Neuronal stem cell (in vitro differentiated cells): Measurements from ENCODE around the gene MAP3K20.

Experiments
- DNase-seq: peaks from one replicate; pipeline ENCODE4 v3.0.0-alpha.2; 2013; ENCODE audit warnings: low spot score
- H2AFZ ChIP-seq: one replicate; pipeline ENCODE4 v1.6.1; 2013; ENCODE audit warnings: mild to moderate bottlenecking, low read length, inconsistent platforms
- H2AK5ac ChIP-seq: 2 replicates; pipeline ENCODE4 v1.6.1; 2013; ENCODE audit warnings: low read depth, mild to moderate bottlenecking, inconsistent platforms, low read length, moderate library complexity, mixed read lengths
- H2BK120ac ChIP-seq: 2 replicates; pipeline ENCODE4 v1.6.1; 2013; ENCODE audit warnings: low read depth, mild to moderate bottlenecking, inconsistent platforms, low read length, moderate library complexity, mixed read lengths
- H2BK12ac ChIP-seq: one replicate; pipeline ENCODE4 v1.6.1; 2013; ENCODE audit warnings: low read length, inconsistent platforms
- H2BK15ac ChIP-seq: 2 replicates; pipeline ENCODE4 v1.6.1; 2013; ENCODE audit warnings: mild to moderate bottlenecking, low read length, inconsistent platforms, mixed read lengths
- H2BK5ac ChIP-seq: one replicate; pipeline ENCODE4 v1.6.1; 2013; ENCODE audit warnings: inconsistent platforms, mild to moderate bottlenecking, low read length, moderate library complexity
- H3K14ac ChIP-seq: one replicate; pipeline ENCODE4 v1.6.1; 2013; ENCODE audit warnings: low read length, inconsistent platforms
- H3K18ac ChIP-seq: 2 replicates; pipeline ENCODE4 v1.6.1; 2013; ENCODE audit warnings: low read length, inconsistent platforms
- H3K23ac ChIP-seq: 2 replicates; pipeline ENCODE4 v1.6.1; 2013; ENCODE audit warnings: low read depth, mild to moderate bottlenecking, mixed read lengths, low read length, inconsistent platforms; ENCODE audit not compliant: poor library complexity
- H3K27ac ChIP-seq: replicated peaks from 3 replicates; pipeline ENCODE4 v1.5.1; 2013; ENCODE audit warnings: low read length, inconsistent platforms
- H3K27me3 ChIP-seq, 3 experiments: 2 replicates each; pipeline ENCODE4 v1.6.1; 2013; ENCODE audit warnings: low read length in 3 of 3, mild to moderate bottlenecking in 2 of 3, inconsistent platforms in 1 of 3, low read depth in 1 of 3, mixed read lengths in 1 of 3, moderate library complexity in 1 of 3; ENCODE audit not compliant: control insufficient read depth in 3 of 3, insufficient read depth in 3 of 3
- H3K36me3 ChIP-seq, 2 donors: replicated peaks in 1 of 2; 2 replicates each; pipeline ENCODE4 v1.6.1; 2013; ENCODE audit warnings: low read length in 2 of 2; ENCODE audit not compliant: control insufficient read depth in 2 of 2, insufficient read depth in 2 of 2
- H3K4ac ChIP-seq: 2 replicates; pipeline ENCODE4 v1.6.1; 2013; ENCODE audit warnings: inconsistent platforms, mild to moderate bottlenecking, low read length, moderate library complexity
- H3K4me1 ChIP-seq, 2 donors: 1 replicate in 1 of 2; 2 replicates in 1 of 2; pipeline ENCODE4 v1.6.1; 2013; ENCODE audit warnings: low read length in 2 of 2, low read depth in 1 of 2; ENCODE audit not compliant: control insufficient read depth in 2 of 2, insufficient read depth in 1 of 2
- H3K4me2 ChIP-seq: one replicate; pipeline ENCODE4 v1.6.1; 2013; ENCODE audit warnings: mild to moderate bottlenecking, low read length, inconsistent platforms; ENCODE audit not compliant: insufficient read depth, poor library complexity, severe bottlenecking
- H3K4me3 ChIP-seq, 2 donors: 2 replicates each; pipeline ENCODE4 v1.5.1; 2013; ENCODE audit warnings: low read length in 2 of 2, mild to moderate bottlenecking in 2 of 2, inconsistent platforms in 1 of 2, moderate library complexity in 1 of 2
- H3K79me1 ChIP-seq: one replicate; pipeline ENCODE4 v1.6.1; 2013; ENCODE audit warnings: low read depth, mild to moderate bottlenecking, inconsistent platforms, low read length, moderate library complexity
- H3K9ac ChIP-seq: one replicate; pipeline ENCODE4 v1.6.1; 2013; ENCODE audit warnings: mild to moderate bottlenecking, low read depth, low read length, inconsistent platforms; ENCODE audit not compliant: poor library complexity
- H3K9me3 ChIP-seq, 2 donors: replicated peaks in 1 of 2; 2 replicates each; pipeline versions ENCODE3 to v1.6.1; 2013; ENCODE audit warnings: low read length in 2 of 2, mild to moderate bottlenecking in 2 of 2, inconsistent platforms in 1 of 2, low read depth in 1 of 2, mixed read lengths in 1 of 2, moderate library complexity in 1 of 2; ENCODE audit not compliant: control insufficient read depth in 2 of 2, insufficient read depth in 1 of 2
- H4K8ac ChIP-seq: one replicate; pipeline ENCODE4 v1.6.1; 2013; ENCODE audit warnings: low read depth, mild to moderate bottlenecking, inconsistent platforms, low read length, moderate library complexity
- H4K91ac ChIP-seq: one replicate; pipeline ENCODE4 v1.6.1; 2013; ENCODE audit warnings: low read length, low read depth, mild to moderate bottlenecking, inconsistent platforms; ENCODE audit not compliant: poor library complexity
- WGBS, 2 donors: extraction: QIAGEN DNeasy Blood & Tissue Kit; methylation state at CpG; one replicate each; pipeline ENCODE4 v1.1.7; 2013; ENCODE audit warnings: missing lambda C conversion rate in 2 of 2, mixed read lengths in 1 of 2; ENCODE audit not compliant: insufficient read length in 2 of 2, insufficient replicate concordance in 1 of 2; ENCODE audit errors: extremely low coverage in 2 of 2; 5-methylcytosine and 5-hydroxymethylcytosine counted together

MAP3K20 gene

DNA sequence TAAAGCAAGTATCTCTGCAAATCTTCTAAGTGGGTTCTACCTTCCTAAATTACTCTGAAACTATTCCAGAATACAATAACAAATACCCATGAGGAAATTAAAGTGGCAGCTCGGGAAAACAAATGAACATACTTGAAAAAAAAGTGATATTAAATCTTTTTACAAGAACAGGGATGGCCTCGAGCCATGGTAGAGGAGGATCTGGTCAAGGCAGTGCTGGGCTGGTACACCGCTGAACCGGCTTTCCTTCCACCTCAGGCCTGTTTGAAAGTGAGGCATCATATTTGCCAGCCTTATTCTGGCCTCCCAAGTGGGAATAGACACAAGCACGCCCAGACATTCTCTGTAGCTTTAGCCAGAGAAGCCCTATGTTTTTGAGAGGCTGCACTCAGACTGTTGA lies 154.5 kb downstream of the MAP3K20 start:
- no peak overlapping the region for H3K14ac ChIP-seq
- peaks cover 3 to 18% of the 10 kb centered on the region in 2 donors for H3K36me3 ChIP-seq
- no peak overlapping the region for H4K8ac ChIP-seq
- no peak overlapping the region for H2BK120ac ChIP-seq
- no peak overlapping the region for H2BK5ac ChIP-seq
- no peak overlapping the region for H2AFZ ChIP-seq
- H4K91ac ChIP-seq: no peak overlapping the region
- H3K4me2 ChIP-seq: no peak overlapping the region
- H3K18ac ChIP-seq: no peak overlapping the region
- H3K4ac ChIP-seq: no peak overlapping the region
- DNase-seq: no peak
- H3K27ac ChIP-seq: no peak overlapping the region
- no peak overlapping the region for H3K23ac ChIP-seq
- no peaks in the 10 kb centered on the region for H3K79me1 ChIP-seq
- no peak overlapping the region for H2BK15ac ChIP-seq
- no peak overlapping the region for H2AK5ac ChIP-seq
- no peaks in the 10 kb centered on the region for H3K27me3 ChIP-seq
- peaks cover 0 to 12% of the 10 kb centered on the region in 2 donors for H3K4me1 ChIP-seq
- H3K9ac ChIP-seq: no peak overlapping the region
- H3K4me3 ChIP-seq: no peak overlapping the region
- no peak overlapping the region for H2BK12ac ChIP-seq
- peaks cover 0 to 2% of the 10 kb centered on the region in 2 donors for H3K9me3 ChIP-seq
- WGBS, 2 donors: no CpG with 5 or more reads among the region's 5 CpGs

DNA sequence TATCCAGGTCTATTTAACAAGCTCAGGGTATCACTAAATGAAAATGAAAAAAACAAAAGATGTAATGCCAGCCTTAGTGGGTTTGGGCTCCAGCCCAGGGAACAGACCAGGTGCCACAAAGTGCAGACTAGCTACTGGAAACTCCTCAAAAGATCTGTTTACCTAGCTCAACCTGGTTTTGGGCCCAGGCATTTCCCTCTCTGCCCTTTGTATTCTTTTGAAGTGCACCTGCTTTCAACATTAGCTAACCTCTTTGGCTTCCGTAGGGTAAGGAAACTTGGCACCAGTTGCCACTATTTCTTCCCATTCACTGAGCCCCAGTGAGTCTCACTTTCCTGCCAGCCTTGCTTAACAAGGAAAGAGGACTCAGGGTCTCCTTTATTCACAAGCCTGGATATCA lies 155.4 kb downstream of the MAP3K20 start:
- no peak overlapping the region for H2AFZ ChIP-seq
- H2BK5ac ChIP-seq: no peak overlapping the region
- no peaks in the 10 kb centered on the region for H3K27me3 ChIP-seq
- no peak overlapping the region for H3K23ac ChIP-seq
- H2BK15ac ChIP-seq: no peak overlapping the region
- H3K79me1 ChIP-seq: no peaks in the 10 kb centered on the region
- no peak overlapping the region for H2BK12ac ChIP-seq
- no peak overlapping the region for H3K14ac ChIP-seq
- no peak overlapping the region for H4K8ac ChIP-seq
- no peak overlapping the region for H3K4me3 ChIP-seq
- H3K9ac ChIP-seq: no peak overlapping the region
- H3K18ac ChIP-seq: no peak overlapping the region
- DNase-seq: no peak
- peaks cover 3 to 18% of the 10 kb centered on the region in 2 donors for H3K36me3 ChIP-seq
- no peak overlapping the region for H3K4me2 ChIP-seq
- no CpG with 5 or more reads among the region's 1 CpG for WGBS, 2 donors
- H3K27ac ChIP-seq: no peak overlapping the region
- H4K91ac ChIP-seq: no peak overlapping the region
- peaks cover 2 to 16% of the 10 kb centered on the region in 2 donors for H3K4me1 ChIP-seq
- peaks cover 0 to 2% of the 10 kb centered on the region in 2 donors for H3K9me3 ChIP-seq
- no peak overlapping the region for H2BK120ac ChIP-seq
- no peak overlapping the region for H2AK5ac ChIP-seq
- H3K4ac ChIP-seq: no peak overlapping the region

DNA sequence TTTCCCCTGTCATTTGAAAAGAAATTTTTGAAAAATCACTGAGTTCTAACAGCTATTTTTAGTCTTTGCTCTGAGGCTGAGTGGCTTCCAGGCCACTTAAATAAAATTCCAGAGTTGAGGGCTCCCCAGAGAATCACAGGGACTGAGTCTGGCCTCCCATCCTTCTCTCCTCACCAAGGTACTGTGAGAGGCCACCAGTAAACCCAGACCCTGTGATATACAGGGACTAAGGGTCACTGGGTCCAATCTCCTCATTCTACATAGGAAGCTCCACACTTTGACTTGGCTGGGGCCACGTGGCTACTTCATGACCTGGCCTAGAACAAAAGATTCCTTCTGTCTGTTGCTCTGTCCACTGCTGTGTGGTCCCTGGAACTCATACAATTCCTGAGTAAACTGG lies 155.8 kb downstream of the MAP3K20 start:
- no peak overlapping the region for H3K4me2 ChIP-seq
- H3K23ac ChIP-seq: no peak overlapping the region
- H2BK12ac ChIP-seq: no peak overlapping the region
- H4K8ac ChIP-seq: no peak overlapping the region
- no peak overlapping the region for H3K18ac ChIP-seq
- peaks cover 3 to 18% of the 10 kb centered on the region in 2 donors for H3K36me3 ChIP-seq
- no CpG with 5 or more reads among the region's 1 CpG for WGBS, 2 donors
- H3K27me3 ChIP-seq: no peaks in the 10 kb centered on the region
- H4K91ac ChIP-seq: no peak overlapping the region
- H2BK5ac ChIP-seq: no peak overlapping the region
- H3K9me3 ChIP-seq: peaks cover 0 to 2% of the 10 kb centered on the region in 2 donors
- no peaks in the 10 kb centered on the region for H3K79me1 ChIP-seq
- H2BK15ac ChIP-seq: no peak overlapping the region
- no peak overlapping the region for H3K27ac ChIP-seq
- no peak overlapping the region for H3K9ac ChIP-seq
- H3K14ac ChIP-seq: no peak overlapping the region
- H2BK120ac ChIP-seq: no peak overlapping the region
- peaks cover 3 to 19% of the 10 kb centered on the region in 2 donors for H3K4me1 ChIP-seq
- DNase-seq: no peak
- H3K4ac ChIP-seq: no peak overlapping the region
- no peak overlapping the region for H2AFZ ChIP-seq
- no peak overlapping the region for H2AK5ac ChIP-seq
- no peak overlapping the region for H3K4me3 ChIP-seq

DNA sequence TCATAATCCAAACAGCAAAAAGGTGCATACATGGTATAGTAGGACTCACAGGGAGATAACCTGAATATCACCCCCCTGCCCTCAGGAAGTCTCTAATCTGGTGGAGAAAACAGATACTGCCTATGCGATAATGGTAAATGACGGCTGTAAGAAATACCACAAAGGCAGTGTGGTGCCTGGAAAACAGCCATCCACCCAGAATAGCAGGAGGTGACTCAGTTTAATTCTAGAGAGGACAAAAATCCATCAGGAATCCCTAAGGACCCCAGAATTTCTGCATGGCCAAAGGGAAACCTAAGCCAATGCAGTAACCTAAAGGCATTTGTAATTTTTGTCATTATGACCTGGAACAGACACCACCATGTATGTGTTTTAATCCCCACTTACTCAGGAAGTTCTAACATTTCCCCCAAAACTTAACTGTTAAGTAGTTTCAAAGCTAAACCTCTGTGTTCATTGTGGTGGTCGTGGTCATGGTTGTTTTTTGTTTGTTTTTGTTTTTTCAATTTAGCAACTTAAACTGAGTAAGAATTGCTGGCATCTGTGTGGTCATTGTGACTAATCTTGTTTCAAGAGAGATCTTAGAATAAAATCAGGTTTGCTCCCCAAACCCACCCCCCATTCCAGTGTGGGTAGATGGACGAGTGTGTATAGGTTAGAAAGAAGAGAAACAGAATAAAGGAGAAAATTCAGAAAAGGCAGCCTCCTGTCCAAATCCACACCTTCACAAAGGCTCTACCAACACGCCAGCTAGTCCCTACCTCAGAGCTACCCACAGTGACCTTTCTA lies 157.5 kb downstream of the MAP3K20 start:
- Histone ChIP-seq H3K27me3 (no peaks in the 10 kb centered on the region), H2AK5ac (no peak overlapping the region), H3K4me2 (no peak overlapping the region), H3K4ac (no peak overlapping the region), H3K9ac (no peak overlapping the region), H2BK5ac (no peak overlapping the region), H3K9me3 (peaks cover 0 to 2% of the 10 kb centered on the region in 2 donors), H2BK15ac (no peak overlapping the region), H3K36me3 (peaks cover 3 to 18% of the 10 kb centered on the region in 2 donors), H2AFZ (no peak overlapping the region), H3K23ac (no peak overlapping the region), H3K14ac (no peak overlapping the region), H3K4me1 (peaks cover 6 to 14% of the 10 kb centered on the region in 2 donors), H3K79me1 (no peaks in the 10 kb centered on the region), H3K27ac (no peak overlapping the region), H2BK120ac (no peak overlapping the region), H4K8ac (no peak overlapping the region), H4K91ac (no peak overlapping the region), H3K18ac (no peak overlapping the region), H2BK12ac (no peak overlapping the region), H3K4me3 (no peak overlapping the region)
- DNase-seq: no peak
- no CpG with 5 or more reads among the region's 5 CpGs for WGBS, 2 donors
